GM23338 (cell line): ENCODE data around the gene IL21R. TPM values are rescaled to one million over a fixed set of nuclear protein-coding genes. Genes with fewer than 3 reads are reported as not detected.

Experiments
- ATAC-seq: fragments of 200-7000 bp; cut with Tn5 transposase; 3 replicates; pipeline ENCODE4 v1.9.1; 2020
- DNase-seq: peaks from one replicate; pipeline ENCODE4 v3.0.0-alpha.2; 2015; ENCODE audit warnings: low spot score
- H2AFZ ChIP-seq: fragments of 200-600 bp; sonication (generic); 2 replicates; pipeline ENCODE4 v1.8.0; 2016; ENCODE audit warnings: antibody characterized with exemption, mild to moderate bottlenecking, moderate library complexity
- H3F3A ChIP-seq: fragments of 200-600 bp; sonication (generic); replicated peaks from 2 replicates; pipeline ENCODE4 v1.8.0; 2017; ENCODE audit warnings: antibody characterized with exemption, mixed run types, low read depth
- H3K27ac ChIP-seq: fragments of 200-600 bp; sonication (generic); 2 replicates; pipeline ENCODE4 v1.6.1; 2016; ENCODE audit warnings: low read depth
- H3K27me3 ChIP-seq: fragments of 200-600 bp; sonication (generic); 2 replicates; pipeline ENCODE4 v1.8.0; 2016; ENCODE audit warnings: mild to moderate bottlenecking, mixed run types, moderate library complexity; ENCODE audit not compliant: insufficient read depth
- H3K36me3 ChIP-seq: fragments of 200-600 bp; sonication (generic); 2 replicates; pipeline ENCODE4 v1.8.0; 2016; ENCODE audit warnings: mild to moderate bottlenecking; ENCODE audit not compliant: insufficient read depth
- H3K4me1 ChIP-seq: fragments of 200-600 bp; sonication (generic); 2 replicates; pipeline ENCODE4 v1.8.0; 2016; ENCODE audit warnings: mild to moderate bottlenecking, moderate library complexity; ENCODE audit not compliant: insufficient read depth
- H3K4me2 ChIP-seq: fragments of 200-600 bp; sonication (generic); 2 replicates; pipeline ENCODE4 v1.7.1; 2017; ENCODE audit warnings: mixed run types
- H3K4me3 ChIP-seq: fragments of 200-600 bp; sonication (generic); 2 replicates; pipeline ENCODE4 v1.6.1; 2016; ENCODE audit warnings: mixed run types
- H3K79me2 ChIP-seq: fragments of 200-600 bp; sonication (generic); replicated peaks from 2 replicates; pipeline ENCODE4 v1.8.0; 2017; ENCODE audit warnings: mild to moderate bottlenecking; ENCODE audit not compliant: insufficient read depth
- H3K9me2 ChIP-seq: fragments of 200-600 bp; sonication (generic); 2 replicates; pipeline ENCODE4 v1.8.0; 2017; ENCODE audit not compliant: insufficient read depth
- H4K20me1 ChIP-seq: fragments of 200-600 bp; sonication (generic); replicated peaks from 2 replicates; pipeline ENCODE4 v1.8.0; 2017; ENCODE audit warnings: mild to moderate bottlenecking; ENCODE audit not compliant: insufficient read depth
- H3K27ac Mint-ChIP-seq: 2 replicates; pipeline ENCODE4 v1.8.0; 2020; ENCODE audit warnings: inconsistent platforms, mild to moderate bottlenecking, moderate library complexity, mixed read lengths
- H3K27me3 Mint-ChIP-seq: 3 replicates; pipeline ENCODE4 v1.8.0; 2022; ENCODE audit warnings: low read depth, mild to moderate bottlenecking, moderate library complexity, mixed read lengths, inconsistent platforms; ENCODE audit not compliant: insufficient read depth, poor library complexity
- H3K36me3 Mint-ChIP-seq: 3 replicates; pipeline ENCODE4 v1.8.0; 2021; ENCODE audit warnings: low read depth, mild to moderate bottlenecking, inconsistent platforms, moderate library complexity, mixed read lengths
- H3K4me1 Mint-ChIP-seq: 3 replicates; pipeline ENCODE4 v1.8.0; 2020; ENCODE audit warnings: mild to moderate bottlenecking, inconsistent platforms, mixed read lengths
- H3K4me3 Mint-ChIP-seq: 3 replicates; pipeline ENCODE4 v1.8.0; 2021; ENCODE audit warnings: moderate library complexity, mild to moderate bottlenecking, inconsistent platforms, mixed read lengths
- H3K9me3 Mint-ChIP-seq: 3 replicates; pipeline ENCODE4 v1.8.0; 2020; ENCODE audit warnings: moderate library complexity, mild to moderate bottlenecking, inconsistent platforms, mixed read lengths
- CREB1 ChIP-seq: fragments of 250-450 bp; sonication (Bioruptor Pico); IDR thresholded peaks from 2 replicates; pipeline ENCODE4 v1.5.0; 2020; ENCODE audit warnings: low read depth, mild to moderate bottlenecking, moderate library complexity
- EZH2 ChIP-seq: fragments of 200-600 bp; sonication (generic); IDR thresholded peaks from one replicate; pipeline ENCODE4 v1.8.0; 2017; ENCODE audit warnings: antibody characterized with exemption, mild to moderate bottlenecking, low read depth; ENCODE audit not compliant: unreplicated experiment
- EZH2phosphoT487 ChIP-seq: fragments of 200-600 bp; sonication (generic); IDR thresholded peaks from one replicate; pipeline ENCODE4 v1.8.1; 2018; ENCODE audit warnings: antibody characterized with exemption; ENCODE audit not compliant: unreplicated experiment
- JUNB ChIP-seq: IDR thresholded peaks from one replicate; pipeline ENCODE4 v1.6.1; 2016; ENCODE audit warnings: antibody characterized with exemption; ENCODE audit not compliant: unreplicated experiment
- POLR2AphosphoS5 ChIP-seq: IDR thresholded peaks from 2 replicates; pipeline ENCODE4 v1.6.1; 2016; ENCODE audit warnings: antibody characterized with exemption, low read depth
- REST ChIP-seq: IDR thresholded peaks from one replicate; pipeline ENCODE4 v1.6.1; 2018; ENCODE audit warnings: antibody characterized with exemption; ENCODE audit not compliant: unreplicated experiment
- ZNF114 ChIP-seq: fragments of 250-450 bp; sonication (Bioruptor Pico); IDR thresholded peaks from 2 replicates; pipeline ENCODE4 v1.5.0; 2020; ENCODE audit warnings: mild to moderate bottlenecking, moderate library complexity
- ZNF331 ChIP-seq: fragments of 250-450 bp; sonication (Bioruptor Pico); IDR thresholded peaks from 2 replicates; pipeline ENCODE4 v1.5.0; 2020; ENCODE audit warnings: low read depth, mild to moderate bottlenecking, moderate library complexity
- polyA plus RNA-seq: library from polyadenylated mRNA; unstranded; fragments of >200 nt; fragmentation: Nextera tagmentation; extraction: Ambion mirVana; gene quantifications from 2 replicates; pipeline ENCODE4 v1.2.1, GENCODE V29; 2016
- total RNA-seq: library from RNA; depleted of rRNA; stranded (reverse); fragments of >200 nt; shearing (Covaris generic); gene quantifications from 2 replicates; pipeline ENCODE4 v1.2.3, GENCODE V29; 2014
- TF ChIP-seq, protein P1 (sequence below), 2 experiments: fragments of 200-600 bp in 1 of 2; sonication (generic) in 1 of 2; conservative IDR thresholded peaks; 2 replicates each; pipeline versions ENCODE4 v1.5.1 to v1.6.1; 2016 to 2017; ENCODE audit warnings: antibody characterized with exemption in 2 of 2, low read depth in 2 of 2, mild to moderate bottlenecking in 2 of 2, moderate library complexity in 1 of 2

IL21R gene
- total and polyA plus RNA-seq, 2 experiments from 2014 or later = 0.42 to 2.6 TPM

GRCh38 chr16:27481282-27481934 lies 79.4 kb downstream of the IL21R start:
- ATAC-seq = no peak
- peaks cover 92% of the 10 kb centered on the region for H3K36me3 Mint-ChIP-seq
- peaks cover 6% of the 10 kb centered on the region for H3K27me3 Mint-ChIP-seq
- no peak for DNase-seq
- no peak overlapping the region for H3K27ac Mint-ChIP-seq
- Histone ChIP-seq H3K27me3 (no peaks in the 10 kb centered on the region), H3K79me2 (no peaks in the 10 kb centered on the region), H3K4me1 (no peaks in the 10 kb centered on the region), H2AFZ (no peak overlapping the region), H3K27ac (no peak overlapping the region), H3K36me3 (peaks cover 50% of the 10 kb centered on the region), H3K9me2 (no peaks in the 10 kb centered on the region), H3K4me2 (no peak overlapping the region), H3K4me3 (no peak overlapping the region), H4K20me1 (peaks cover 3% of the 10 kb centered on the region), H3F3A (no peaks in the 10 kb centered on the region)
- TF ChIP-seq EZH2 = no peak
- no peak for TF ChIP-seq EZH2phosphoT487
- TF ChIP-seq ZNF331 (CRISPR knock-in tag) = no peak
- TF ChIP-seq ZNF114 (CRISPR knock-in tag) = no peak
- no peak for TF ChIP-seq REST
- no peak overlapping the region for H3K4me3 Mint-ChIP-seq
- H3K9me3 Mint-ChIP-seq = no peaks in the 10 kb centered on the region
- no peaks in the 10 kb centered on the region for H3K4me1 Mint-ChIP-seq

- Mint-ChIP-seq H3K9me3 (no peaks in the 10 kb centered on the region), H3K36me3 (peaks cover 93% of the 10 kb centered on the region), H3K4me1 (no peaks in the 10 kb centered on the region), H3K27me3 (peaks cover 6% of the 10 kb centered on the region), H3K4me3 (no peak overlapping the region), H3K27ac (no peak overlapping the region)
- DNase-seq = no peak
- H3K4me2 ChIP-seq = no peak overlapping the region
- no peaks in the 10 kb centered on the region for H3K79me2 ChIP-seq
- H3K9me2 ChIP-seq = no peaks in the 10 kb centered on the region
- peaks cover 3% of the 10 kb centered on the region for H4K20me1 ChIP-seq
- ATAC-seq = no peak
- H3K4me1 ChIP-seq = no peaks in the 10 kb centered on the region
- no peak overlapping the region for H2AFZ ChIP-seq
- H3K36me3 ChIP-seq = peaks cover 56% of the 10 kb centered on the region
- TF ChIP-seq POLR2AphosphoS5 (no peak), EZH2phosphoT487 (no peak), JUNB (no peak), EZH2 (no peak), CREB1 (CRISPR knock-in tag) (no peak)
- TF ChIP-seq, protein P1, sequence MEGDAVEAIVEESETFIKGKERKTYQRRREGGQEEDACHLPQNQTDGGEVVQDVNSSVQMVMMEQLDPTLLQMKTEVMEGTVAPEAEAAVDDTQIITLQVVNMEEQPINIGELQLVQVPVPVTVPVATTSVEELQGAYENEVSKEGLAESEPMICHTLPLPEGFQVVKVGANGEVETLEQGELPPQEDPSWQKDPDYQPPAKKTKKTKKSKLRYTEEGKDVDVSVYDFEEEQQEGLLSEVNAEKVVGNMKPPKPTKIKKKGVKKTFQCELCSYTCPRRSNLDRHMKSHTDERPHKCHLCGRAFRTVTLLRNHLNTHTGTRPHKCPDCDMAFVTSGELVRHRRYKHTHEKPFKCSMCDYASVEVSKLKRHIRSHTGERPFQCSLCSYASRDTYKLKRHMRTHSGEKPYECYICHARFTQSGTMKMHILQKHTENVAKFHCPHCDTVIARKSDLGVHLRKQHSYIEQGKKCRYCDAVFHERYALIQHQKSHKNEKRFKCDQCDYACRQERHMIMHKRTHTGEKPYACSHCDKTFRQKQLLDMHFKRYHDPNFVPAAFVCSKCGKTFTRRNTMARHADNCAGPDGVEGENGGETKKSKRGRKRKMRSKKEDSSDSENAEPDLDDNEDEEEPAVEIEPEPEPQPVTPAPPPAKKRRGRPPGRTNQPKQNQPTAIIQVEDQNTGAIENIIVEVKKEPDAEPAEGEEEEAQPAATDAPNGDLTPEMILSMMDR (conservative IDR thresholded peaks at IDR 0.05; ENCODE audit: low read depth in 2 of 2) = no peak
- H3K4me3 ChIP-seq = no peak overlapping the region
- no peaks in the 10 kb centered on the region for H3F3A ChIP-seq
- no peak overlapping the region for H3K27ac ChIP-seq
- H3K27me3 ChIP-seq = no peaks in the 10 kb centered on the region
Observed at GRCh38 chr16:27482397-27483087, 80.6 kb downstream of the IL21R start.
